Middle frontal gyrus (tissue), 1 donor: ENCODE results near the gene ATP5F1A.
"Not testable (repeated sequence)": the region's sequence is repeated elsewhere in the genome, so short reads cannot be mapped to it uniquely, and the experiment has no call there.

Experiments
- DNase-seq: peaks from one replicate; pipeline ENCODE4 v3.0.0-alpha.2; 2015; ENCODE audit warnings: low spot score; ENCODE audit errors: extremely low spot score

The ATP5F1A gene

GRCh38 chr18:46097801-46098615 lies at the start of gene ATP5F1A:
Gene ATP5F1A (minus strand): TSS chr18:46098296. CDS start chr18:46098231, 65 bp downstream.
- peak; percentile 72 for DNase-seq

- DNase-seq = no peak
These were observed 43.1 kb upstream of the ATP5F1A start for GRCh38 chr18:46141199-46141598.

GRCh38 chr18:46140173-46140572 lies 42.1 kb upstream of the ATP5F1A start:
- DNase-seq = no peak

GRCh38 chr18:46134920-46135675 lies 37.0 kb upstream of the ATP5F1A start:
- DNase-seq = no peak

GRCh38 chr18:46133534-46133933 lies 35.4 kb upstream of the ATP5F1A start:
- DNase-seq = no peak

GRCh38 chr18:46130549-46130948 lies 32.5 kb upstream of the ATP5F1A start:
- not testable (repeated sequence) for DNase-seq

GRCh38 chr18:46130061-46130460 lies 32.0 kb upstream of the ATP5F1A start:
- DNase-seq = no peak

- not testable (repeated sequence) for DNase-seq
These were observed 28.5 kb upstream of the ATP5F1A start for GRCh38 chr18:46126625-46127024.

- no peak for DNase-seq
These were observed 15.7 kb upstream of the ATP5F1A start for GRCh38 chr18:46113751-46114150.

- no peak for DNase-seq
These were observed 12.3 kb upstream of the ATP5F1A start for GRCh38 chr18:46110406-46110805.

- no peak for DNase-seq
These were observed 11.3 kb upstream of the ATP5F1A start for GRCh38 chr18:46109386-46109785.

GRCh38 chr18:46104128-46104911 lies 6.2 kb upstream of the ATP5F1A start, which contains the start of gene HAUS1:
Gene HAUS1 (plus strand): TSS chr18:46104385. CDS start chr18:46104412, 27 bp downstream.
- peak; percentile 90 for DNase-seq

- DNase-seq = no peak
These were observed 1.4 kb upstream of the ATP5F1A start for GRCh38 chr18:46099463-46099862.

- DNase-seq = no peak
These were observed 479 bp upstream of the ATP5F1A start for GRCh38 chr18:46098616-46098933.

- no peak for DNase-seq
These were observed 680 bp downstream of the ATP5F1A start for GRCh38 chr18:46097431-46097800.

- no peak for DNase-seq
These were observed 1.3 kb downstream of the ATP5F1A start for GRCh38 chr18:46096651-46097300.

GRCh38 chr18:46095532-46095931 lies 2.6 kb downstream of the ATP5F1A start:
- DNase-seq = no peak

- DNase-seq = not testable (repeated sequence)
These were observed 9.6 kb downstream of the ATP5F1A start for GRCh38 chr18:46088501-46088900.

GRCh38 chr18:46084431-46084830 lies 13.7 kb downstream of the ATP5F1A start:
- no peak for DNase-seq

GRCh38 chr18:46080156-46080555 lies 17.9 kb downstream of the ATP5F1A start:
- DNase-seq = no peak

- no peak for DNase-seq
These were observed 18.8 kb downstream of the ATP5F1A start for GRCh38 chr18:46079336-46079735.
